ENCODE data around the gene STRBP. TPM values are rescaled to one million over a fixed set of nuclear protein-coding genes. Genes with fewer than 3 reads are reported as not detected.
"Not testable (repeated sequence)": the region's sequence is repeated elsewhere in the genome, so short reads cannot be mapped to it uniquely, and the experiment has no call there.

Gene STRBP
- total and polyA plus RNA-seq, 5 donors from 2014 or later: 14.9 to 18.2 (median 15.4) TPM

GRCh38 chr9:123187131-123187530 lies 81.3 kb downstream of the STRBP start:
- Histone ChIP-seq H3K4me1 (ENCODE audit: control insufficient read depth, insufficient read depth, low read length, poor library complexity, severe bottlenecking) (no peaks in the 10 kb centered on the region), H3K27me3 (ENCODE audit: control insufficient read depth, insufficient read depth, low read length) (no peaks in the 10 kb centered on the region), H3K36me3 (ENCODE audit: control insufficient read depth, insufficient read depth, low read length) (no peaks in the 10 kb centered on the region), H3K27ac (ENCODE audit: insufficient read depth, low read length, poor library complexity, severe bottlenecking) (no peak overlapping the region), H3K4me3 (ENCODE audit: low read depth, low read length) (no peak overlapping the region), H3K9me3 (ENCODE audit: control insufficient read depth in 2 of 2, low read length in 2 of 2) (no peaks in the 10 kb centered on the region)
- DNase-seq: no peak
- Mint-ChIP-seq H3K4me1 (peaks cover 0 to 9% (median 5%) of the 10 kb centered on the region in 4 donors), H3K27ac (no peak overlapping the region), H3K9me3 (peaks cover 0 to 4% (median 0%) of the 10 kb centered on the region in 7 donors), H3K27me3 (no peaks in the 10 kb centered on the region), H3K36me3 (peaks cover 12% of the 10 kb centered on the region), H3K4me3 (no peak overlapping the region)
- ATAC-seq (ENCODE audit: low read depth in 2 of 2): no peak

DNA sequence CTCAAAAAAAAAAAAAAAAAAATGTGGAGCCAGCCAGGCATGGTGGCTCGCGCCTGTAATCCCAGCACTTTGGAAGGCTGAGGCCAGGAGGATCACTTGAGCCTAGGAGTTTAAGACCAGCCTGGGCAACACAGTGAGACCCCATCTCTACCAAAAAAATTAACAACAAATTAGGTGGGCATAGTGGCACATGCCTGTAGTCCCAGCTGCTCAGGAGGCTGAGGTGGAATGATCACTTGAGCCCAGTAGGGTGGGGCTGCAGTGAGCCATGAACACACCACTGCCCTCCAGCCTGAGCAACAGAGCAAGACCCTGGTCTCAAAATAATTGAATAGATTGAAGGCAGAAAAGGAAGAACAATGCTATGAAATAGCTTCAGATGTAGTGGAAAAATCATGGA lies 82.4 kb downstream of the STRBP start:
- not testable (repeated sequence) for H3K9me3 Mint-ChIP-seq; H3K9me3 ChIP-seq (ENCODE audit: control insufficient read depth in 2 of 2, low read length in 2 of 2); H3K36me3 ChIP-seq (ENCODE audit: control insufficient read depth, insufficient read depth, low read length); H3K4me1 Mint-ChIP-seq; H3K4me3 Mint-ChIP-seq; H3K27me3 Mint-ChIP-seq; ATAC-seq (ENCODE audit: low read depth in 2 of 2); H3K27me3 ChIP-seq (ENCODE audit: control insufficient read depth, insufficient read depth, low read length); H3K4me1 ChIP-seq (ENCODE audit: control insufficient read depth, insufficient read depth, low read length, poor library complexity, severe bottlenecking); H3K27ac Mint-ChIP-seq; H3K4me3 ChIP-seq (ENCODE audit: low read depth, low read length); DNase-seq; H3K27ac ChIP-seq (ENCODE audit: insufficient read depth, low read length, poor library complexity, severe bottlenecking)
- peaks cover 14% of the 10 kb centered on the region for H3K36me3 Mint-ChIP-seq

DNA sequence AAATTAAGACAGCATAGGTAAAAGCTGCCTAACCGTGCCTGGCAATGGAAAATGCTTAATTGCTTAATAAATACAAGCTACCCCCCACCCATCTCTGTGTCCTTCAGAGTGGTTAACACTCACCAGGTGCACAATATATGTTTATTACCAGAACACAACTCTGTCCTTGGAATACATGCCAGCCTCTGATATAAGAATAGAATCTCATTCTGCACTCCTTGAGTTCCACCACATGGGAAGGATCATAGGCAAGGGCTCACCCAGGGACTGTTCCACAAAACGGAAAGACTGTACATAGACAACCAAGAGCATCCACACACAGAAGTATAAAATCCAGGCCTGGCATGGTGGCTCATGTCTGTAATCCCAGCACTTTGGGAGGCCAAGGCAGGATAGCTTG lies 91.4 kb downstream of the STRBP start:
- Histone ChIP-seq H3K9me3 (ENCODE audit: control insufficient read depth in 2 of 2, low read length in 2 of 2) (no peaks in the 10 kb centered on the region), H3K27me3 (ENCODE audit: control insufficient read depth, insufficient read depth, low read length) (no peaks in the 10 kb centered on the region), H3K27ac (ENCODE audit: insufficient read depth, low read length, poor library complexity, severe bottlenecking) (no peak overlapping the region), H3K4me3 (ENCODE audit: low read depth, low read length) (no peak overlapping the region), H3K36me3 (ENCODE audit: control insufficient read depth, insufficient read depth, low read length) (no peaks in the 10 kb centered on the region), H3K4me1 (ENCODE audit: control insufficient read depth, insufficient read depth, low read length, poor library complexity, severe bottlenecking) (no peaks in the 10 kb centered on the region)
- peaks cover 9 to 23% (median 14%) of the 10 kb centered on the region in 4 donors for H3K4me1 Mint-ChIP-seq
- no peak overlapping the region for H3K4me3 Mint-ChIP-seq
- no peak for DNase-seq
- H3K9me3 Mint-ChIP-seq: no peaks in the 10 kb centered on the region
- H3K27ac Mint-ChIP-seq: peak overlapping the region in 1 of 3 donors; percentile 26
- H3K36me3 Mint-ChIP-seq: peaks cover 37% of the 10 kb centered on the region
- ATAC-seq (ENCODE audit: low read depth in 2 of 2): no peak
- no peaks in the 10 kb centered on the region for H3K27me3 Mint-ChIP-seq

DNA sequence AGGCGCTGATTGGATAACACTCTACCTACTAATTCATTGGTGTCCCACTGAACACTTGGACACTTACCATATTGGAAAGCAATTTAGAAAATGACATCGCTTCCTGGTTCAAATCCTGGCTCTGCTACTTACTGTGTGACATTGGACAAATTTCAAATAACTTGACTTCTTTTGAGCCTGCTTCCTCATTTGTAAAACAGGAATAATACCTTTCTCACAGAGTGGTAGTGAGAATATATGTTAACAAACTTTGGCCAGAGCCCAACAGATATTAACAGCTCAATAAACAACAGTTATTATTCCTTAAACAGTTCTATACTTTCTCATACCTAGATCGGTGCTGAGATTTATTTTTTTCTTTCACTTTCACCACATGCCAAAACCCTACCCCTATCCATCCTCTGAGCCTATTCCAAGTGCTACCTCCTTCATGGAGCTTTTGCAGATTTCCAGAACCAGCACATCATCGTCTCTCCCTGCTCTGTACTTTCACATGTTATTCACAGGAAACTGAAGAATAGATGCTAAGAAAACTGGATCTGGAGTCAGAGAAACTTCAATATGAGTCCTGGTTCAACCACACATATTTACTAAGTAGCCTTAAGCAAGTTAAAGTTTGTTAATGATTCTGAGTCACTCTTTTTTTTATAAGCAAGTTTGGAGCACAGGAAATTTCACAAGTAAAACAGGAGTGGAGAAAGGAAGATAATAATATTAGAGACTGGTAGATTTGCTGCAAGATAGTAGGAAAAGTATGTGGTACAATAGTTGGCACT lies 92.3 kb downstream of the STRBP start:
- DNase-seq: no peak
- H3K36me3 Mint-ChIP-seq: peaks cover 44% of the 10 kb centered on the region
- H3K27me3 Mint-ChIP-seq: no peaks in the 10 kb centered on the region
- peak overlapping the region; percentile 2 to 64 (median 6) for H3K27ac Mint-ChIP-seq
- H3K9me3 Mint-ChIP-seq: no peaks in the 10 kb centered on the region
- no peaks in the 10 kb centered on the region for H3K4me1 ChIP-seq (ENCODE audit: control insufficient read depth, insufficient read depth, low read length, poor library complexity, severe bottlenecking)
- peaks cover 9 to 20% (median 14%) of the 10 kb centered on the region in 4 donors for H3K4me1 Mint-ChIP-seq
- H3K36me3 ChIP-seq (ENCODE audit: control insufficient read depth, insufficient read depth, low read length): peaks cover 4% of the 10 kb centered on the region
- no peaks in the 10 kb centered on the region for H3K27me3 ChIP-seq (ENCODE audit: control insufficient read depth, insufficient read depth, low read length)
- ATAC-seq (ENCODE audit: low read depth in 2 of 2): no peak
- H3K9me3 ChIP-seq (ENCODE audit: control insufficient read depth in 2 of 2, low read length in 2 of 2): no peaks in the 10 kb centered on the region
- H3K4me3 Mint-ChIP-seq: no peak overlapping the region
- no peak overlapping the region for H3K27ac ChIP-seq (ENCODE audit: insufficient read depth, low read length, poor library complexity, severe bottlenecking)
- H3K4me3 ChIP-seq (ENCODE audit: low read depth, low read length): no peak overlapping the region

- Mint-ChIP-seq H3K27me3 (no peaks in the 10 kb centered on the region), H3K4me1 (peaks cover 9 to 19% (median 14%) of the 10 kb centered on the region in 4 donors), H3K36me3 (peaks cover 45% of the 10 kb centered on the region), H3K9me3 (no peaks in the 10 kb centered on the region), H3K27ac (peak overlapping the region in 2 of 3 donors; percentile 10 to 44), H3K4me3 (no peak overlapping the region)
- peak overlapping the region; percentile 25 for H3K27ac ChIP-seq (ENCODE audit: insufficient read depth, low read length, poor library complexity, severe bottlenecking)
- H3K27me3 ChIP-seq (ENCODE audit: control insufficient read depth, insufficient read depth, low read length): no peaks in the 10 kb centered on the region
- H3K4me1 ChIP-seq (ENCODE audit: control insufficient read depth, insufficient read depth, low read length, poor library complexity, severe bottlenecking): no peaks in the 10 kb centered on the region
- H3K4me3 ChIP-seq (ENCODE audit: low read depth, low read length): no peak overlapping the region
- DNase-seq (peak in 2 of 3 donors; percentile 14 to 48), ATAC-seq (ENCODE audit: low read depth in 2 of 2) (no peak)
- H3K36me3 ChIP-seq (ENCODE audit: control insufficient read depth, insufficient read depth, low read length): peaks cover 4% of the 10 kb centered on the region
- H3K9me3 ChIP-seq (ENCODE audit: control insufficient read depth in 2 of 2, low read length in 2 of 2): no peaks in the 10 kb centered on the region
Observed at GRCh38 chr9:123174887-123175518, 93.4 kb downstream of the STRBP start.

DNA sequence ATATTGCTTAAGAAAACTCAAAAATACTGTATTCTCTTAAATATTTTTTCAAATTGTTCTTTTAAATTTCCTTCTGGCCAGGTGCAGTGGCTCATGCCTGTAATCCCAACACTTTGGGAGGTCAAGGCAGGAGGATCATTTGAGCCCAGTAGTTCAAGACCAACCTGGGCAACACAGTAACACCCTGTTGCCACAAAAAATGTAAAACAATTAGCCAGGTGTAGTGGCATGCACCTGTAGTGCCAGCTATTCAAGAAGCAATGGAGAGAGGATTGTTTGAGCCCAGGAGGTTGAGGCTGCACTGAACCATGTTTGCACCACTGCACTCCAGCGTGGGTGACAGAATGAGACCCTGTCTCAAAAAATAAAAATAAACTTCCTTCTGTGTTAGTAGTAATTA lies 94.3 kb downstream of the STRBP start:
- H3K27ac Mint-ChIP-seq: peak overlapping the region in 1 of 3 donors; percentile 56
- ATAC-seq (ENCODE audit: low read depth in 2 of 2) (no peak), DNase-seq (no peak)
- H3K27me3 Mint-ChIP-seq: no peaks in the 10 kb centered on the region
- peaks cover 9 to 19% (median 14%) of the 10 kb centered on the region in 4 donors for H3K4me1 Mint-ChIP-seq
- Histone ChIP-seq H3K36me3 (ENCODE audit: control insufficient read depth, insufficient read depth, low read length) (peaks cover 4% of the 10 kb centered on the region), H3K9me3 (ENCODE audit: control insufficient read depth in 2 of 2, low read length in 2 of 2) (no peaks in the 10 kb centered on the region), H3K4me1 (ENCODE audit: control insufficient read depth, insufficient read depth, low read length, poor library complexity, severe bottlenecking) (no peaks in the 10 kb centered on the region), H3K4me3 (ENCODE audit: low read depth, low read length) (no peak overlapping the region), H3K27ac (ENCODE audit: insufficient read depth, low read length, poor library complexity, severe bottlenecking) (no peak overlapping the region), H3K27me3 (ENCODE audit: control insufficient read depth, insufficient read depth, low read length) (no peaks in the 10 kb centered on the region)
- peaks cover 44% of the 10 kb centered on the region for H3K36me3 Mint-ChIP-seq
- H3K9me3 Mint-ChIP-seq: no peaks in the 10 kb centered on the region
- no peak overlapping the region for H3K4me3 Mint-ChIP-seq

GRCh38 chr9:123169926-123170325 lies 98.5 kb downstream of the STRBP start:
- Mint-ChIP-seq H3K27me3 (no peaks in the 10 kb centered on the region), H3K9me3 (no peaks in the 10 kb centered on the region), H3K4me1 (peaks cover 3 to 5% (median 4%) of the 10 kb centered on the region in 4 donors), H3K36me3 (peaks cover 28% of the 10 kb centered on the region), H3K27ac (peak overlapping the region in 1 of 3 donors; percentile 41), H3K4me3 (no peak overlapping the region)
- ATAC-seq (ENCODE audit: low read depth in 2 of 2) (no peak), DNase-seq (no peak)
- Histone ChIP-seq H3K27ac (ENCODE audit: insufficient read depth, low read length, poor library complexity, severe bottlenecking) (no peak overlapping the region), H3K27me3 (ENCODE audit: control insufficient read depth, insufficient read depth, low read length) (no peaks in the 10 kb centered on the region), H3K4me3 (ENCODE audit: low read depth, low read length) (no peak overlapping the region), H3K9me3 (ENCODE audit: control insufficient read depth in 2 of 2, low read length in 2 of 2) (no peaks in the 10 kb centered on the region), H3K36me3 (ENCODE audit: control insufficient read depth, insufficient read depth, low read length) (peaks cover 4% of the 10 kb centered on the region), H3K4me1 (ENCODE audit: control insufficient read depth, insufficient read depth, low read length, poor library complexity, severe bottlenecking) (no peaks in the 10 kb centered on the region)

Data from CD4-positive, CD25-positive, alpha-beta regulatory T cell (primary cell).